GM12878 (cell line): ENCODE data around the gene RTEL1. TPM values are rescaled to one million over a fixed set of nuclear protein-coding genes. Genes with fewer than 3 reads are reported as not detected.

Source experiments
- ATAC-seq: fragments of 200-7000 bp; cut with Tn5 transposase; 3 replicates; pipeline ENCODE4 v1.9.1; 2020; ENCODE audit warnings: mild to moderate bottlenecking, moderate library complexity
- BruUV-seq: library from RNA; stranded (reverse); fragments of 400-500 nt; replicated peaks from 2 replicates; lab custom pipeline; 2021; lab: Mats Ljungman, UMichigan
- CTCF ChIA-PET: fragments of 300-600 bp; sonication (Branson Sonifier 250); formaldehyde crosslinking; extraction: SDS; loops from one replicate; lab custom pipeline; 2021; ENCODE audit warnings: inconsistent platforms; lab: Yijun Ruan, JAX
- POLR2A ChIA-PET: fragments of 350-600 bp; formaldehyde crosslinking; extraction: SDS; loops from one replicate; lab custom pipeline; 2021; ENCODE audit warnings: inconsistent platforms; lab: Charles Lee
- RAD21 ChIA-PET: fragments of 300-600 bp; sonication (Branson Sonifier 250); formaldehyde crosslinking; loops from one replicate; lab custom pipeline; 2023; ENCODE audit warnings: antibody characterized with exemption; ENCODE audit not compliant: unreplicated experiment; lab: Charles Lee
- SMC1A ChIA-PET: fragments of 300-600 bp; sonication (Branson Sonifier 250); formaldehyde crosslinking; loops from one replicate; lab custom pipeline; 2023; ENCODE audit not compliant: unreplicated experiment, uncharacterized antibody; lab: Charles Lee
- DNase-seq: peaks from one replicate; pipeline ENCODE4 v3.0.0-alpha.2; 2011; ENCODE audit warnings: low read depth, low spot score
- FAIRE-seq: peaks from 3 replicates; lab custom pipeline; 2011; peaks lifted over from hg19 to GRCh38; lab: Jason Lieb, UNC
- H2AFZ ChIP-seq: 2 replicates; pipeline ENCODE4 v1.6.0; 2011; ENCODE audit warnings: low read depth, low read length, control low read depth; ENCODE audit not compliant: control insufficient read depth
- H3K27ac ChIP-seq: 2 replicates; pipeline ENCODE4 v1.5.1; 2011; ENCODE audit warnings: control low read depth; ENCODE audit not compliant: control insufficient read depth, insufficient read depth
- H3K27me3 ChIP-seq, 2 experiments: replicated peaks in 1 of 2; 2 replicates each; pipeline versions ENCODE4 v1.6.0 to v1.6.1; 2011; ENCODE audit warnings: low read length in 1 of 2; ENCODE audit not compliant: control insufficient read depth in 2 of 2, insufficient read depth in 2 of 2
- H3K36me3 ChIP-seq, 2 experiments: 2 replicates each; pipeline ENCODE4 v1.5.1; 2011; ENCODE audit warnings: low read length in 1 of 2; ENCODE audit not compliant: control insufficient read depth in 2 of 2, insufficient read depth in 2 of 2
- H3K4me1 ChIP-seq: 2 replicates; pipeline ENCODE4 v1.6.1; 2011; ENCODE audit warnings: mild to moderate bottlenecking, low read length, moderate library complexity, mixed read lengths; ENCODE audit not compliant: control insufficient read depth, insufficient read depth
- H3K4me2 ChIP-seq: 2 replicates; pipeline ENCODE4 v1.6.0; 2011; ENCODE audit warnings: control low read depth; ENCODE audit not compliant: control insufficient read depth, insufficient read depth
- H3K4me3 ChIP-seq: fragments of 200-600 bp; sonication (generic); 2 replicates; pipeline ENCODE4 v1.5.1; 2016
- H3K79me2 ChIP-seq: 2 replicates; pipeline ENCODE4 v1.6.0; 2011; ENCODE audit warnings: low read length; ENCODE audit not compliant: control insufficient read depth, insufficient read depth
- H3K9ac ChIP-seq: 2 replicates; pipeline ENCODE4 v1.8.0; 2011; ENCODE audit warnings: low read length, control low read depth, mixed read lengths; ENCODE audit not compliant: control insufficient read depth, insufficient read depth
- H3K9me3 ChIP-seq: replicated peaks from 3 replicates; pipeline ENCODE4 v1.5.1; 2011; ENCODE audit warnings: mild to moderate bottlenecking, low read length; ENCODE audit not compliant: control insufficient read depth, insufficient read depth
- H4K20me1 ChIP-seq: 2 replicates; pipeline ENCODE4 v1.6.0; 2011; ENCODE audit not compliant: control insufficient read depth, insufficient read depth
- ATF2 ChIP-seq: IDR thresholded peaks from 2 replicates; pipeline ENCODE4 v1.6.1; 2012; ENCODE audit warnings: low read length, inconsistent platforms
- BRCA1 ChIP-seq: IDR thresholded peaks from 2 replicates; pipeline ENCODE4 v1.6.1; 2011; ENCODE audit warnings: low read depth, low read length, improper control_type of control experiment
- CBX5 ChIP-seq: sonication (generic); IDR thresholded peaks from 2 replicates; pipeline ENCODE4 v1.6.1; 2016; ENCODE audit warnings: low read depth, moderate library complexity, mild to moderate bottlenecking, inconsistent platforms
- CHD4 ChIP-seq: fragments of 200-600 bp; sonication (generic); IDR thresholded peaks from 2 replicates; pipeline ENCODE4 v1.6.1; 2016; ENCODE audit warnings: mild to moderate bottlenecking
- EED ChIP-seq: sonication (generic); IDR thresholded peaks from 2 replicates; pipeline ENCODE4 v1.6.1; 2016; ENCODE audit warnings: antibody characterized with exemption, low read depth
- ELK1 ChIP-seq: IDR thresholded peaks from 2 replicates; pipeline ENCODE4 v1.6.1; 2012; ENCODE audit warnings: low read depth, low read length, improper control_type of control experiment
- IKZF2 ChIP-seq, 2 experiments: fragments of 450-650 bp; IDR thresholded peaks; 2 replicates each; pipeline ENCODE4 v1.6.1; 2017; ENCODE audit warnings: mild to moderate bottlenecking in 2 of 2, moderate library complexity in 2 of 2
- JUNB ChIP-seq: IDR thresholded peaks from 2 replicates; pipeline ENCODE4 v1.6.1; 2016; ENCODE audit warnings: antibody characterized with exemption, mild to moderate bottlenecking
- KLF5 ChIP-seq: fragments of 450-650 bp; IDR thresholded peaks from 2 replicates; pipeline ENCODE4 v1.6.1; 2014; ENCODE audit warnings: mild to moderate bottlenecking; ENCODE audit not compliant: partially characterized antibody
- MTA2 ChIP-seq: fragments of 450-650 bp; IDR thresholded peaks from 2 replicates; pipeline ENCODE4 v1.6.1; 2016; ENCODE audit warnings: low read depth, mild to moderate bottlenecking, moderate library complexity
- NBN ChIP-seq: fragments of 450-650 bp; IDR thresholded peaks from 2 replicates; pipeline ENCODE4 v1.6.1; 2016
- NR2C1 ChIP-seq: fragments of 450-650 bp; IDR thresholded peaks from 2 replicates; pipeline ENCODE4 v1.6.1; 2017; ENCODE audit warnings: antibody characterized with exemption, mild to moderate bottlenecking, moderate library complexity
- RELA ChIP-seq: fragments of 450-650 bp; IDR thresholded peaks from 2 replicates; pipeline ENCODE4 v1.8.0; 2014; ENCODE audit warnings: borderline replicate concordance; ENCODE audit not compliant: partially characterized antibody
- SMC3 ChIP-seq: IDR thresholded peaks from 2 replicates; pipeline ENCODE4 v1.6.1; 2011; ENCODE audit warnings: low read length, improper control_type of control experiment, borderline replicate concordance
- SREBF1 ChIP-seq: IDR thresholded peaks from 2 replicates; pipeline ENCODE4 v1.6.1; 2012; ENCODE audit warnings: mild to moderate bottlenecking, low read length
- WGBS: methylation state at CpG from one replicate; pipeline ENCODE4 v1.1.6; 2016; ENCODE audit warnings: low lambda C conversion rate; ENCODE audit not compliant: insufficient replicate concordance, insufficient coverage; ENCODE audit errors: missing lambda C conversion rate; 5-methylcytosine and 5-hydroxymethylcytosine counted together
- in situ Hi-C: fragments of 300-500 bp; cut with MboI; formaldehyde crosslinking; loops from 9 replicates; pipeline ENCODE4 v1.14.3; 2018; ENCODE audit warnings: mixed read lengths
- intact Hi-C: fragments of 100-400 bp; cut with micrococcal nuclease; formaldehyde crosslinking; loops from one replicate; pipeline ENCODE4 v1.14.2; 2022; ENCODE audit not compliant: unreplicated experiment
- polyA plus RNA-seq, 11 experiments: library from polyadenylated mRNA; depleted of rRNA in 4 of 11; unstranded in 6 of 11; stranded (reverse) in 5 of 11; fragments of >200 nt; fragmentation: Nextera tagmentation in 4 of 11; fragmentation: Illumina TruSeq in 1 of 11; extraction: Ambion mirVana in 4 of 11; extraction: Trizol in 1 of 11; gene quantifications; 1 replicate in 1 of 11; 2 replicates in 10 of 11; pipeline versions ENCODE4 v1.2.1 to v1.2.3, GENCODE V29; 2011 to 2016; ENCODE audit warnings: inconsistent platforms in 2 of 11, missing spikeins in 2 of 11, low read depth in 1 of 11
- total RNA-seq, 4 experiments: library from RNA; depleted of rRNA in 3 of 4; stranded (reverse); fragments of >200 nt in 3 of 4; fragmentation: Illumina TruSeq in 1 of 4; extraction: Trizol in 1 of 4; gene quantifications; 2 replicates each; pipeline versions ENCODE4 v1.2.1 to v1.2.3, GENCODE V29; 2013 to 2021
- TF ChIP-seq, protein P1 (sequence below): fragments of 450-650 bp; IDR thresholded peaks from 2 replicates; pipeline ENCODE4 v1.6.1; 2014; ENCODE audit warnings: mild to moderate bottlenecking
- TF ChIP-seq, protein P2 (sequence below): fragments of 450-650 bp; formaldehyde crosslinking; IDR thresholded peaks from 2 replicates; pipeline ENCODE4 v1.5.0; 2022; ENCODE audit warnings: mild to moderate bottlenecking, missing genetic modification characterization

The RTEL1 gene
- total and polyA plus RNA-seq, 10 of the 15 experiments (the other 5 are each of a cell fraction or from before 2014, with no cell fraction given), result 0.40 to 37.2 (median 15.6) TPM; not detected in 1

- TF ChIP-seq ELK1 (no peak), CHD4 (no peak)
- TF ChIP-seq, protein P1, sequence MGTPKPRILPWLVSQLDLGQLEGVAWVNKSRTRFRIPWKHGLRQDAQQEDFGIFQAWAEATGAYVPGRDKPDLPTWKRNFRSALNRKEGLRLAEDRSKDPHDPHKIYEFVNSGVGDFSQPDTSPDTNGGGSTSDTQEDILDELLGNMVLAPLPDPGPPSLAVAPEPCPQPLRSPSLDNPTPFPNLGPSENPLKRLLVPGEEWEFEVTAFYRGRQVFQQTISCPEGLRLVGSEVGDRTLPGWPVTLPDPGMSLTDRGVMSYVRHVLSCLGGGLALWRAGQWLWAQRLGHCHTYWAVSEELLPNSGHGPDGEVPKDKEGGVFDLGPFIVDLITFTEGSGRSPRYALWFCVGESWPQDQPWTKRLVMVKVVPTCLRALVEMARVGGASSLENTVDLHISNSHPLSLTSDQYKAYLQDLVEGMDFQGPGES, result no peak
These were observed 2.5 kb downstream of the RTEL1 start (continued) for GRCh38 chr20:63660622-63661021.

DNA sequence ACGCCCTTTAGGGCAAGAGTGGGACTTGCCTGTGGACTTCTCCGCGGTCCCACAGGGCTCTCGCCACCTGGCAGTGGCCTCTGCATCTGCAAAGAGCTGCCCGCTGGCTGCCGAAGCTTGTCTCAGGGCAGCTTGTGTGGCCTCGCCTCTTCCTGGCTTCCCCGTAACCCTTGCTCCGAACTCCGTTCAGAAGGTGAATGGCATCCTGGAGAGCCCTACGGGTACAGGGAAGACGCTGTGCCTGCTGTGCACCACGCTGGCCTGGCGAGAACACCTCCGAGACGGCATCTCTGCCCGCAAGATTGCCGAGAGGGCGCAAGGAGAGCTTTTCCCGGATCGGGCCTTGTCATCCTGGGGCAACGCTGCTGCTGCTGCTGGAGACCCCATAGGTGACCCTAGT is 3.0 kb downstream of the RTEL1 start:
- ChIA-PET RAD21 (no interaction called here), SMC1A (no interaction called here), CTCF (no interaction called here), POLR2A (no interaction called here)
- Histone ChIP-seq H3K79me2 (peaks cover 10% of the 10 kb centered on the region), H3K9me3 (no peaks in the 10 kb centered on the region), H3K27me3 (no peaks in the 10 kb centered on the region), H3K4me2 (no peak overlapping the region), H3K9ac (no peak overlapping the region), H4K20me1 (no peaks in the 10 kb centered on the region), H3K4me1 (peaks cover 8% of the 10 kb centered on the region), H3K4me3 (no peak overlapping the region), H3K27ac (no peak overlapping the region), H3K36me3 (peaks cover 0 to 8% of the 10 kb centered on the region in 2 experiments; a peak in 2 of 4 replicates), H2AFZ (no peak overlapping the region)
- DNase-seq, result no peak
- FAIRE-seq, result no peak
- 98% methylated on average over 22 of the region's 22 CpGs for WGBS
- intact Hi-C loops, result no loop called here
- in situ Hi-C loops, result no loop called here
- no peak for ATAC-seq
- no TSS peak for BruUV-seq
- TF ChIP-seq RELA (no peak), NR2C1 (no peak), BRCA1 (no peak), JUNB (no peak), NBN (no peak), CBX5 (no peak), ATF2 (no peak), MTA2 (no peak), KLF5 (no peak), IKZF2 (IDR thresholded peaks at IDR 0.05) (no peak), SMC3 (no peak), EED (no peak), ELK1 (no peak), SREBF1 (no peak)
- TF ChIP-seq, protein P2, sequence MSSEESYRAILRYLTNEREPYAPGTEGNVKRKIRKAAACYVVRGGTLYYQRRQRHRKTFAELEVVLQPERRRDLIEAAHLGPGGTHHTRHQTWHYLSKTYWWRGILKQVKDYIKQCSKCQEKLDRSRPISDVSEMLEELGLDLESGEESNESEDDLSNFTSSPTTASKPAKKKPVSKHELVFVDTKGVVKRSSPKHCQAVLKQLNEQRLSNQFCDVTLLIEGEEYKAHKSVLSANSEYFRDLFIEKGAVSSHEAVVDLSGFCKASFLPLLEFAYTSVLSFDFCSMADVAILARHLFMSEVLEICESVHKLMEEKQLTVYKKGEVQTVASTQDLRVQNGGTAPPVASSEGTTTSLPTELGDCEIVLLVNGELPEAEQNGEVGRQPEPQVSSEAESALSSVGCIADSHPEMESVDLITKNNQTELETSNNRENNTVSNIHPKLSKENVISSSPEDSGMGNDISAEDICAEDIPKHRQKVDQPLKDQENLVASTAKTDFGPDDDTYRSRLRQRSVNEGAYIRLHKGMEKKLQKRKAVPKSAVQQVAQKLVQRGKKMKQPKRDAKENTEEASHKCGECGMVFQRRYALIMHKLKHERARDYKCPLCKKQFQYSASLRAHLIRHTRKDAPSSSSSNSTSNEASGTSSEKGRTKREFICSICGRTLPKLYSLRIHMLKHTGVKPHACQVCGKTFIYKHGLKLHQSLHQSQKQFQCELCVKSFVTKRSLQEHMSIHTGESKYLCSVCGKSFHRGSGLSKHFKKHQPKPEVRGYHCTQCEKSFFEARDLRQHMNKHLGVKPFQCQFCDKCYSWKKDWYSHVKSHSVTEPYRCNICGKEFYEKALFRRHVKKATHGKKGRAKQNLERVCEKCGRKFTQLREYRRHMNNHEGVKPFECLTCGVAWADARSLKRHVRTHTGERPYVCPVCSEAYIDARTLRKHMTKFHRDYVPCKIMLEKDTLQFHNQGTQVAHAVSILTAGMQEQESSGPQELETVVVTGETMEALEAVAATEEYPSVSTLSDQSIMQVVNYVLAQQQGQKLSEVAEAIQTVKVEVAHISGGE (CRISPR knock-in tag), result no peak
